ENCODE data around the gene RUNX1.

Gene RUNX1

DNA sequence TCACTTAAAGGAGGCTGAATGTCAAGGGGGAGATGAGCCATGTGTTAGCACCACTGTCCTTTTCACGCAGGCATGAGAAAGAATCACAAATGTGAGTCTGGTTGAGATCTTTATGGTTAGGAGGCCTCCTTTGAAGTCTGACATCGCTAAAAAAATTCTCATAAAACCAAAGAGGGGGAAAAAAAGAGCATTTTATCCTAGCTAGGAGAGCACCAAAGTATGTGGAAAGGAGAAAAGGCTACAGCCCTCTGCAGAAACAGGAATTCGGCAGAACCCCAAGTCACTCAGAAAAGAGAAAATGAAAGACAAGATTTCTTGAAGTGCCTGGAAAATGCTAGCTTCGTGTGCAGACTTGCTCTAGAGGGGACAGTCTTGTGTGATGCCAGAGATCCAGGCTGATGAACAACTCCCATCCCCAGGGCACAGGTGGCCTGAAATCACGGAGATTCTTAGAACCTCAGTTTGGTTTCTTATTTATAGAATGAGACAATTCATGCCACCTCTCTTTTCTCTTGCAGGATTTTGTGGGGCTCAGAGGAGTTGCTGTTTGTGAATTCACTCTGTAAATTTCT lies 61.5 kb downstream of the RUNX1 start:
- Histone ChIP-seq H3K9me3 (ENCODE audit: insufficient read depth, low read depth, low read length) (no peaks in the 10 kb centered on the region), H3K36me3 (ENCODE audit: insufficient read depth, low read depth, low read length) (no peaks in the 10 kb centered on the region), H3K9ac (ENCODE audit: low read depth, low read length) (no peak overlapping the region), H3K27me3 (ENCODE audit: insufficient read depth, low read length) (peaks cover 10% of the 10 kb centered on the region), H3K4me3 (ENCODE audit: low read length) (no peak overlapping the region), H3K4me1 (ENCODE audit: insufficient read depth, low read length) (no peaks in the 10 kb centered on the region), H3K27ac (ENCODE audit: low read length) (no peak overlapping the region)

DNA sequence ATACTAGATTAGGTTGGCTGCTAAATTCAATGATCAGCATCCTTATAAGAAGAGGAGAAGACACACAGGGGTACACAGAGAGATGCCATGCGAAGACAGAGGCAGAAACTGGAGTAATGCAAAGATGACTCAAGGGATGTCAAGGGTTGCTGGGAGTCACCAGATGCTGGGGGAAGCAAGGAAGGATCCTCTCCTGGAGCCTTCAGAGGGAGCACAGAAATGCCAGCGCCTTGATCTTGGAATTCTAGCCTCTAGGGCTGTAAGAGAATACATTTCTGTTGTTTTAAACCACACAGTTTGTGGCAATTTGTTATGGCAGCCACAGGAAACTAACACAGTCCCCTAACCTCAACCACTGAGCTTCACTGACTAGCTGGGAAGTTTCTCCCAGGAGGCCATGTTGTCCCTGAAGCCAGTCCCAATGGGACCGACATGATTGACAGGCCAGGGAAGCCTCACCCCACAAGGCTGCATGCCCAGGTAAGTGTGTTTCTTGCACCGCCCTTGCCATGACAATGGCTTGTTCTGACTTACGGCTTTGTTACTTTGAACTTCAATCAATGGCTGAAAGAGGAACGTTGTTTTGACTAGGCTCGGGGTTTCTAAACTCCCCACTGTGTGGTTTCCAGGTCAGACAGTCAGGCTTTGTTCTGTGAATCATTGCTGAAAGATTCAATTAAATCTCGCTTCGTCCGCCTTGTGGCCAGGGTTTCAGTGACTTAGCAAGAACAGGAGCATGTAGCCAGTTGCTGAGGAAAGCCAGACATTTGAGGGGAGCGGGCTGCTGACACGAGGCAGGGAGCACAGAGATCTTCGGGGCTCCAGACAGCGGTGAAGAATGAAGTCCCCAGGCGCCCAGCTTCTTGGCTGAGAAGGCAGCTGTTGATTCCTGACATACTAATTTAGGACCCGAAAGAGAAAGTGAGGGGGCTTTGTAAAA lies 62.3 kb downstream of the RUNX1 start:
- H3K9me3 ChIP-seq (ENCODE audit: insufficient read depth, low read depth, low read length) = no peaks in the 10 kb centered on the region
- no peaks in the 10 kb centered on the region for H3K36me3 ChIP-seq (ENCODE audit: insufficient read depth, low read depth, low read length)
- peaks cover 10% of the 10 kb centered on the region for H3K27me3 ChIP-seq (ENCODE audit: insufficient read depth, low read length)
- H3K9ac ChIP-seq (ENCODE audit: low read depth, low read length) = no peak overlapping the region
- H3K27ac ChIP-seq (ENCODE audit: low read length) = no peak overlapping the region
- no peaks in the 10 kb centered on the region for H3K4me1 ChIP-seq (ENCODE audit: insufficient read depth, low read length)
- no peak overlapping the region for H3K4me3 ChIP-seq (ENCODE audit: low read length)

DNA sequence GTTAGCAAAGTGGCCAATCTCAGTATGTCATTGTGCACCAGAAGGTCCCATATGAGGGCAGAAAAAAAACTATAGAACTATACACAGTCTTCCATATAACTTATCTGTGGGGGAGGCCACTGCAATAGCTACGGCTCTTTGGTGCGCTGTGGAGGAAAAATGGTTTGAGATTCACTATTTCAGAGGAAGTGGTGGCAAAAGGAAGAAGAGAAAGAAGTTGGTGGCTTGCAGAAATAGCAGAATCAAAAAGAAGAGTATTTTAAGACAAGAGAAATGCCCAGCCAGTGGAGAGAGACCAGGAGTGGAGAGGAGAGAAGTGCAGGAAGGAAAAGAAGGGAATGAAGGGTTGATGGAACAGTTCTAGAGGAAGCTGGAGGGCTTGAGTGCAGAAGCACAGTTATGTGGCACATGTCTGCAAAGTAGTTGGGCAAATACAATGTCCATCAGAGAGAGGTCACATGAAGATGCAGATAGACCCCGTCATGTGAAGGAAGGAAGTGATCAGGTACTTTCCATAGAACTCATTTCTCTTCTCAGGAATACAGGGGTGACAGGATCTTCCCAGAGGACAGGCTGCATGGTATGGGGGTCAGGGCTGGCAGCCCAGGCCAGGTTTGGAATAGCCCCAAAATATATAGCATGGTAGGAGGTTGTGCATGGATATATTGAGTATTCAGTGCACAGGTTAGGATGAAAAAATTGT lies 64.6 kb downstream of the RUNX1 start:
- Histone ChIP-seq H3K27me3 (ENCODE audit: insufficient read depth, low read length) (peaks cover 10% of the 10 kb centered on the region), H3K4me3 (ENCODE audit: low read length) (no peak overlapping the region), H3K9ac (ENCODE audit: low read depth, low read length) (no peak overlapping the region), H3K9me3 (ENCODE audit: insufficient read depth, low read depth, low read length) (no peaks in the 10 kb centered on the region), H3K4me1 (ENCODE audit: insufficient read depth, low read length) (no peaks in the 10 kb centered on the region), H3K36me3 (ENCODE audit: insufficient read depth, low read depth, low read length) (no peaks in the 10 kb centered on the region), H3K27ac (ENCODE audit: low read length) (no peak overlapping the region)

DNA sequence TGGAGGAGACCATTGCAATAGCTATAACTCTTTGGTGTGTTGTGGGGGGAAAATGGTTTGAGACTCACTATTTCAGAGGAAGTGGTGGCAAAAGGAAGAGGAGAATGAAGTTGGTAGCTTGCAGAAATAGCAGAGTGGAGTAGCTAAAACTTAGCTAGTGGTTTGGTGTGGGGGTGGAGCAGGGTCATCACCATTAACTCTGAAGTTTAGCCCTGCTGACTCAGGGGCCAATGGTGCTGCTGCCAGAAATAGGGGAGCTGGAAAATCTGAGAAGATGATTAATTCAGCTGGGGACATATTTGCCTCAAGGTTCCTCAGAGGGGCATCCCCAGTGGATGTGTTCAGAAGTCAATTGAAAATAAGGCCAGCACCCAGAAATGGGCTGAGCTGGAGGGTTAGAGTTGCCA lies 65.4 kb downstream of the RUNX1 start:
- H3K9me3 ChIP-seq (ENCODE audit: insufficient read depth, low read depth, low read length) = no peaks in the 10 kb centered on the region
- H3K36me3 ChIP-seq (ENCODE audit: insufficient read depth, low read depth, low read length) = no peaks in the 10 kb centered on the region
- no peak overlapping the region for H3K27ac ChIP-seq (ENCODE audit: low read length)
- H3K9ac ChIP-seq (ENCODE audit: low read depth, low read length) = no peak overlapping the region
- peaks cover 10% of the 10 kb centered on the region for H3K27me3 ChIP-seq (ENCODE audit: insufficient read depth, low read length)
- H3K4me3 ChIP-seq (ENCODE audit: low read length) = no peak overlapping the region
- no peaks in the 10 kb centered on the region for H3K4me1 ChIP-seq (ENCODE audit: insufficient read depth, low read length)

DNA sequence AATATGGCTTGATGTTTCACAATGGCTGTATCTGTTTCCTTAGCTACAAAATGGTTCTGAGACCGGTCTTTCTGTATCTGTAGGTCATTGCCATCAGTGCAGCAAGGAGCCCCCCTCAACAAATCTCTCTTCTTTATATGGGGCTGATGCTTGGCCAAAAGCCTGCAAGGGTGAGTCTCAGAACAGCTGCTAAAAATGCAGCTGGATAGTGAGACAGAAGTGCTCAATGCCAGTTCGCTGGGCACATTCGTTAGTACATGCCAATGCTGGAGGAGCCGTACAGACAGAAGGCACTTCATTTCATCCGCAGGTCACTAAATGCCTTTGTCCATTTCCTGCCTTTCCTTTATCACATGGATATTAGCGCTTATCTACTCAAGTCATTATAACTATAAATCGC lies 67.3 kb downstream of the RUNX1 start:
- Histone ChIP-seq H3K27ac (ENCODE audit: low read length) (no peak overlapping the region), H3K9ac (ENCODE audit: low read depth, low read length) (no peak overlapping the region), H3K27me3 (ENCODE audit: insufficient read depth, low read length) (no peaks in the 10 kb centered on the region), H3K36me3 (ENCODE audit: insufficient read depth, low read depth, low read length) (no peaks in the 10 kb centered on the region), H3K9me3 (ENCODE audit: insufficient read depth, low read depth, low read length) (no peaks in the 10 kb centered on the region), H3K4me1 (ENCODE audit: insufficient read depth, low read length) (no peaks in the 10 kb centered on the region), H3K4me3 (ENCODE audit: low read length) (no peak overlapping the region)

DNA sequence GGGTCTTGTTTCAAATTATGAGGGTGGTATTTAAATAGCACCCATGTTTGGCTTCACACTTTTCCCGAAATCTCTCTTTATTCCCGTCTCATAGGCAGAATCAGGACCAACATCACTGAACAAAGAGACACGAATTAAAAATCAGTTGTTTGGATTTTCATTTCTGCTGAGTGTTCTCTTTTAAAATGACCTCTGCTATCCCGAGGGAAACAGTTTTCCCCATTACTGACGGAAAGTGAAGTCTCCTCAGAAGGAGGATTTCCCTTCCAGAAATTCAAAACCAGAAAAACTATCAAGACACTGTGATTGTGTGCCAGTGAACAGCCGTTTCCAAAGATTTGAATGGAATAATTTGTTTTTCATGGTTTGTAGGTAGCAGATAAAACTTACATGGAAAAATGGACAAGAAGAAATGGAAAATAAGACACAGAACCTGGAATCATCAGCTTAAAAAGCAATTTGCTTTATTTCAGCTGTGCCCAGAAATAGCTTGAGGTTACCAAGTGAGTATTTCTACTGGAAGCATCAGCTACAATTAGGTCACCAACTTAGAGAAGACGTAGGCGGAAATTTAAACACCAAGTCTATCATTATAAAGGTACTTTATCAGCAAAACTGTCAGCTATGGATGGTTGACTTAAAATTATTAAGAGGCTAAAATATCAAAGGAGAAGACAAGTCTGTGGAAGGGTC lies 68.5 kb downstream of the RUNX1 start:
- Histone ChIP-seq H3K27me3 (ENCODE audit: insufficient read depth, low read length) (no peaks in the 10 kb centered on the region), H3K36me3 (ENCODE audit: insufficient read depth, low read depth, low read length) (no peaks in the 10 kb centered on the region), H3K9ac (ENCODE audit: low read depth, low read length) (no peak overlapping the region), H3K4me1 (ENCODE audit: insufficient read depth, low read length) (no peaks in the 10 kb centered on the region), H3K9me3 (ENCODE audit: insufficient read depth, low read depth, low read length) (no peaks in the 10 kb centered on the region), H3K27ac (ENCODE audit: low read length) (no peak overlapping the region), H3K4me3 (ENCODE audit: low read length) (no peak overlapping the region)

DNA sequence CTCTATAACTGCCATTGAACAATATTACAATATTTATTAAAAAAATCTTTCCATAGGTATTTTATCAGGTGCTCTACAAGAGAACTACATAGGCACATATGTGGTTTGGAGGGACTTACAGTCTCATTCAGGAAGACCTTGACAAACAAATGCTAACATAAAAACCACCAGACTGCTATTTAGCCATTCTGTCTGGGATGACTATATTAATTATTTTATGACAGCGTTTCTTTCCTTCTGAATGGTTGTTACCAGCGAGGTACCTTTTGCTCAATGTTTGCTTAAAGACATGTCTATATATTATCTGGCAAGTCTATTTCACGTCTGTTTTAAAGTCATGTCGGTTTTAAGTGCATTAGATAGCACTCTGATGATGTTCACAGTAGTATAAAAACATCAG lies 69.7 kb downstream of the RUNX1 start:
- no peak overlapping the region for H3K4me3 ChIP-seq (ENCODE audit: low read length)
- no peak overlapping the region for H3K9ac ChIP-seq (ENCODE audit: low read depth, low read length)
- no peaks in the 10 kb centered on the region for H3K27me3 ChIP-seq (ENCODE audit: insufficient read depth, low read length)
- H3K4me1 ChIP-seq (ENCODE audit: insufficient read depth, low read length) = no peaks in the 10 kb centered on the region
- no peaks in the 10 kb centered on the region for H3K9me3 ChIP-seq (ENCODE audit: insufficient read depth, low read depth, low read length)
- H3K36me3 ChIP-seq (ENCODE audit: insufficient read depth, low read depth, low read length) = no peaks in the 10 kb centered on the region
- H3K27ac ChIP-seq (ENCODE audit: low read length) = no peak overlapping the region

DNA sequence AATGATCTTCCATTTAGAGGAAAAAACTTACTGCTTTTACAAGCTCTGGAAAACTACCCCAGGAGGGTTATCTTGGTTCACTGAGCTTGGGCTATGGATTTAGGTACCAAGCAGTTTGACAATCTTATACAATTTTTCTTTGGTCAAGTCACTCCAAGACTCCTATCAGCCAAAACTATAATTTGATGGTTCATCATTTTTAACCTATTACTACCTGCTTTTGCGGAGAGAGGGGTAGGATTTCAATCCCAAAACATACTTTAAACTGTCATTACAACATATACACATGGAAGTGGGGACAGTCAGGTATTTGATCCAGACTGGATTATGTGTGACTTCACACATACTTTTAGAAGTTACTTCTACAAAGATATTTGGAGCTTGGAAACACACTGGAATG lies 71.8 kb downstream of the RUNX1 start:
- Histone ChIP-seq H3K36me3 (ENCODE audit: insufficient read depth, low read depth, low read length) (no peaks in the 10 kb centered on the region), H3K27me3 (ENCODE audit: insufficient read depth, low read length) (no peaks in the 10 kb centered on the region), H3K27ac (ENCODE audit: low read length) (no peak overlapping the region), H3K9ac (ENCODE audit: low read depth, low read length) (no peak overlapping the region), H3K9me3 (ENCODE audit: insufficient read depth, low read depth, low read length) (no peaks in the 10 kb centered on the region), H3K4me3 (ENCODE audit: low read length) (no peak overlapping the region), H3K4me1 (ENCODE audit: insufficient read depth, low read length) (no peaks in the 10 kb centered on the region)

DNA sequence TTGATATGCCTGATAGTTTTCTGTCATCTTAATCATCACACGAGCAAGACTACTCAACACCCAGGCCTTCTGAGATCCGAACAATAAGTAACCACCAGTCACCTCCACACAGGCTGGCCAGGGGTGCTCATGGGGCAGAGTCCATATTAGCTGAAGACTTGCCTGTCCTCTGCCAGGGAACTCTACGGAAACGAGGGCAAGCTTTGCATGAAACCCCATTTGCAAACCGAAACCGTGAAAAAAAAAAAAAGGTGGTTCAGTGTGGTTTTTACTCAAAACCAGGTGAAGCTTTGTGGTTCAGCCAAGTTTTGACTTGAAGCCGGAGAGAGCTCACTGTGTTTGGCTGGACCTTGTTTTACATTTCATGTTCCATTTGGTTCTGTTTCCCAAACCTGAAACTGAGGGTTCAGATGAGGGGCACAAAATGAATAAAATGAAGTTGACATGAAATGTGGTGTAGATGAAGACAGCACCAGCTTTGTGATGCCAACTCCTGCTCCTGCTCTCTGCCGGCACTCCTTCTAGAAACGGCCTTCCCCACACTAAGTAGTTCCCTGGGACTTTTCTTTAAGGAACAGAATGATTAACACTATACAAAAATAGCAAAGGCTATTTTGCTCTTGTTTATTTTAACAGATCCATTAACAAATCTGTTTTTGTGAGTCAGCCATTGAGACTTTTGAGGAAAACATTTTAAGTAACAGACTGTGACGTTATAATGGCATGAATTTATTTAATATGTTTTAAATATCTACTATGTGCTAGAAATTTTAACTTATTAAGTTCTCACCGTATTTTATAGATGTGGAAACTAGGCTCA lies 74.7 kb downstream of the RUNX1 start:
- H3K4me1 ChIP-seq (ENCODE audit: insufficient read depth, low read length) = no peaks in the 10 kb centered on the region
- no peaks in the 10 kb centered on the region for H3K27me3 ChIP-seq (ENCODE audit: insufficient read depth, low read length)
- no peak overlapping the region for H3K4me3 ChIP-seq (ENCODE audit: low read length)
- H3K27ac ChIP-seq (ENCODE audit: low read length) = no peak overlapping the region
- no peaks in the 10 kb centered on the region for H3K36me3 ChIP-seq (ENCODE audit: insufficient read depth, low read depth, low read length)
- H3K9ac ChIP-seq (ENCODE audit: low read depth, low read length) = no peak overlapping the region
- no peaks in the 10 kb centered on the region for H3K9me3 ChIP-seq (ENCODE audit: insufficient read depth, low read depth, low read length)

DNA sequence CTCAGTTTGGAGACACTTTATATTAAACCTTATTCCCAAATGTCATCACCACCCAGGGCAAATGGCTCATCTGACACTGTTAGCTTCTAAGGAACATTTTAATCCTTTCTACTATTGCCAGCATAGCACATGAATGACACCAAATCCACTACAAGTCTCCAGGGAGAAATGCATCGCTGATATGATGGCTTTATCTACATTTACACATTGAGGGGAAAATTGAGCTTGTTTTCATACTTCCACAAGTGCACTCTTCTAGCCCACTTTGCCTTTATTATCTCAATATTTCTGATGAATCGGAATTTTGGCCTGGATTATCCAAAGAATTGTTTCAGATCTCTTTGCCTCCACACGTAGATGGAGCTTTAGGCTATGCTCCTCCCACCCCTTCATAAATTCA lies 75.4 kb downstream of the RUNX1 start:
- no peaks in the 10 kb centered on the region for H3K36me3 ChIP-seq (ENCODE audit: insufficient read depth, low read depth, low read length)
- H3K4me3 ChIP-seq (ENCODE audit: low read length) = no peak overlapping the region
- H3K27ac ChIP-seq (ENCODE audit: low read length) = no peak overlapping the region
- no peaks in the 10 kb centered on the region for H3K4me1 ChIP-seq (ENCODE audit: insufficient read depth, low read length)
- H3K9me3 ChIP-seq (ENCODE audit: insufficient read depth, low read depth, low read length) = no peaks in the 10 kb centered on the region
- no peaks in the 10 kb centered on the region for H3K27me3 ChIP-seq (ENCODE audit: insufficient read depth, low read length)
- H3K9ac ChIP-seq (ENCODE audit: low read depth, low read length) = no peak overlapping the region

DNA sequence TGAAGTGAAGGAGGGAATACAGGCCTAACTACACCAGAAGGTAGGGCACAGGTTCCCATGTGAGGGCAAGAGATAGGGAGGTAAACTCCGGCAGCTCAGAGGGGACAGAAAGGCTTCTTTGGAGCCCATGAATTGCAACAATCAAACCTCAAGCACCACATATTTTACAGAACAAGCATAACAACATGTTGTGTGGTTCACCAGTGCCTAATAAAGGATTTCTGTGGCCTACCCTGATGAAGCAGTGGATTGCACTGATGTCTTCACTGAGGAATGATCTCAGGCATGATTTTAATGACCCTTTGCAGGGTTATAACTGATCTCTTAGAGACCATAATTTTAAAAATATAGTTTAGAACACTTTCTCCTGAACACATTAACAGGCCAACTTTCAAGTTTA lies 77.4 kb downstream of the RUNX1 start:
- no peaks in the 10 kb centered on the region for H3K4me1 ChIP-seq (ENCODE audit: insufficient read depth, low read length)
- H3K27me3 ChIP-seq (ENCODE audit: insufficient read depth, low read length) = no peaks in the 10 kb centered on the region
- no peaks in the 10 kb centered on the region for H3K36me3 ChIP-seq (ENCODE audit: insufficient read depth, low read depth, low read length)
- no peak overlapping the region for H3K9ac ChIP-seq (ENCODE audit: low read depth, low read length)
- no peak overlapping the region for H3K4me3 ChIP-seq (ENCODE audit: low read length)
- H3K27ac ChIP-seq (ENCODE audit: low read length) = no peak overlapping the region
- H3K9me3 ChIP-seq (ENCODE audit: insufficient read depth, low read depth, low read length) = no peaks in the 10 kb centered on the region
